Pancreas (tissue), 10 donors: ENCODE measurements around the gene KIAA0825. TPM values are rescaled to one million over a fixed set of nuclear protein-coding genes. Genes with fewer than 3 reads are reported as not detected.

Experiments
- ATAC-seq, 4 donors: fragments of 200-7000 bp; cut with Tn5 transposase; one replicate each; pipeline versions ENCODE4 v1.8.0 to v1.9.1; 2020; ENCODE audit warnings: mild to moderate bottlenecking in 4 of 4, moderate library complexity in 4 of 4
- DNase-seq, 6 donors: peaks; one replicate each; pipeline ENCODE4 v3.0.0-alpha.2; 2020
- FAIRE-seq: peaks from 2 replicates; lab custom pipeline; 2012; peaks lifted over from hg19 to GRCh38; lab: Jason Lieb, UNC
- H3K27ac ChIP-seq, 4 donors: fragments of 200-600 bp; sonication (generic); 1 replicate in 3 of 4; 2 replicates in 1 of 4; pipeline versions ENCODE4 v1.5.0 to v1.8.0; 2020
- H3K27me3 ChIP-seq, 4 donors: fragments of 200-600 bp; one replicate each; pipeline ENCODE4 v1.8.0; 2021
- H3K36me3 ChIP-seq, 3 donors: fragments of 200-600 bp; sonication (generic) in 1 of 3; one replicate each; pipeline versions ENCODE4 v1.5.0 to v1.8.0; 2020 to 2021
- H3K4me1 ChIP-seq, 3 donors: fragments of 200-600 bp; one replicate each; pipeline ENCODE4 v1.8.0; 2021
- H3K4me3 ChIP-seq, 4 donors: fragments of 200-600 bp; sonication (generic) in 2 of 4; one replicate each; pipeline versions ENCODE4 v1.5.0 to v1.8.0; 2020 to 2021
- H3K9me3 ChIP-seq, 4 donors: fragments of 200-600 bp; one replicate each; pipeline ENCODE4 v1.8.0; 2021
- CTCF ChIP-seq, 4 donors: fragments of 200-600 bp; sonication (generic) in 3 of 4; IDR thresholded peaks; one replicate each; pipeline versions ENCODE4 v1.5.0 to v1.8.0; 2021; ENCODE audit warnings: antibody characterized with exemption in 4 of 4
- WGBS, 2 donors: extraction: QIAGEN DNeasy Blood & Tissue Kit; methylation state at CpG; one replicate each; pipeline ENCODE4 v1.1.7; 2013; 5-methylcytosine and 5-hydroxymethylcytosine counted together
- intact Hi-C, 3 donors: fragments of 100-400 bp; cut with DNase I; formaldehyde crosslinking; loops; one replicate each; pipeline versions ENCODE4 v1.11.1 to v1.14.2; 2022
- polyA plus RNA-seq, 2 donors: library from polyadenylated mRNA; stranded (reverse); fragments of 200-250 nt; gene quantifications; one replicate each; pipeline ENCODE4 v1.2.3, GENCODE V29; 2013
- total RNA-seq, 6 donors: library from RNA; stranded (reverse); fragmentation: NEBNext Ultra II Directional in 4 of 6; extraction: Animal tissue kit (Norgen Biotek cat#: 25700) in 4 of 6; gene quantifications; one replicate each; pipeline versions ENCODE4 v1.2.1 to v1.2.4, GENCODE V29; 2021 to 2023
- donor health status: healthy with polysubstance abuse.
- donor health status: DM: no; HTN: no; CAD: no; lungs with moderate emphysema.
- donor health status: DM: no; HTN: no; CAD: no.
- donor health status: control.
- donor health status: control.
- donor health status: Bipolar disorder and iron deficiency.
- donor health status: DM: yes; HTN: yes; CAD: no.
- donor health status: DM: no; HTN: no; CAD: no.
- donor health status: DM: no; HTN: no; CAD: no.
- donor health status: DM: yes; HTN: yes; CAD: no.

The KIAA0825 gene
- total and polyA plus RNA-seq, 8 donors, result 0.33 to 3.1 (median 2.0) TPM

DNA sequence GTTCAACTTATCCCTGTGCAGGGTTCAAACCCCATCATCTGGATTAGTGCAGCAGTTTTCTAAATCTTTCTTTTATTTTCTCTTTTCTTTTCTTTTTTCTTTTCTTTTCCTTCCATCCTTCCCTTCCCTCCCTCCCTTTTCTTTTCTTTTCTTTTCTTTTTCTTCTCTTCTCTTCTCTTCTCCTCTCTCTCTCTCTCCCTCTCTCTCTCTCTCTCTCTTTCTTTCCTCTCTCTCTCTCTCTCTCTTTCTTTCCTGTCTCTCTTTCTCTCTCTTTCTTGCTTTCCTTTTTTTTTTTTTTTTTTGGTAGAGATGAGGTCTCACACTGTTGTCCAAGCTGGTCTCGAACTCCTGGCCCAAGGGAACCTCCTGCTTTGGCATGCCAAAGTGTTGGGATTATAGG is 53.6 kb downstream of the KIAA0825 start:
- no peak overlapping the region for H3K27ac ChIP-seq
- ATAC-seq (no peak), FAIRE-seq (no peak), DNase-seq (no peak)
- 96 to 100% methylated on average over 1 of the region's 1 CpG for WGBS, 2 donors
- intact Hi-C loops, result no loop called here
- no peaks in the 10 kb centered on the region for H3K36me3 ChIP-seq
- no peak overlapping the region for H3K4me3 ChIP-seq
- H3K9me3 ChIP-seq, result no peaks in the 10 kb centered on the region
- H3K4me1 ChIP-seq, result peaks cover 0 to 5% (median 4%) of the 10 kb centered on the region in 3 donors
- H3K27me3 ChIP-seq, result no peaks in the 10 kb centered on the region
- TF ChIP-seq CTCF (IDR thresholded peaks at IDR 0.05), result no peak

GRCh38 chr5:94562327-94562971 is 56.0 kb downstream of the KIAA0825 start:
- FAIRE-seq, result no peak
- intact Hi-C loops, result no loop called here
- Histone ChIP-seq H3K4me1 (peaks cover 0 to 5% (median 4%) of the 10 kb centered on the region in 3 donors), H3K27ac (no peak overlapping the region), H3K4me3 (no peak overlapping the region), H3K9me3 (no peaks in the 10 kb centered on the region), H3K27me3 (no peaks in the 10 kb centered on the region), H3K36me3 (no peaks in the 10 kb centered on the region)
- TF ChIP-seq CTCF (IDR thresholded peaks at IDR 0.05), result no peak
- ATAC-seq, result peak in 1 of 4 donors; percentile 12
- no peak for DNase-seq
- 51 to 59% methylated on average over 2 of the region's 2 CpGs for WGBS, 2 donors

DNA sequence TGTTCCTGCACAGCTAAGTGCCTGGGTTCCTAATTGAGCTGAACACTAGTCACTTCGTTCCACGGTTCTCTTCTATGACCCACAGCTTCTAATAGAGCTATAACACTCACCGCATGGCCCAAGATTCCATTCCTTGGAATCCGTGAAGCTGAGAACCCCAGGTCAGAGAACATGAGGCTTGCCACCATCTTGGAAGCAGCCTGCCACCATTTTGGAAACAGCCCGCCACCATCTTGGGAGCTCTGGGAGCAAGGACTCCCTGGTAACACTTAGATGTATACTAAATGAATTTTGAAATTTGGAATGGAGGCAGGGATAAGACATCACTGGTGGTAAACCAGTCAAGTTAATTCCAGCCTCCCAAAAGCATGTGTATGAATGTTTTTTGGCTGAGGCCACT is 60.4 kb downstream of the KIAA0825 start:
- no peak overlapping the region for H3K4me3 ChIP-seq
- 96 to 98% methylated on average over 5 of the region's 5 CpGs for WGBS, 2 donors
- no peaks in the 10 kb centered on the region for H3K27me3 ChIP-seq
- ATAC-seq, result no peak
- H3K9me3 ChIP-seq, result no peaks in the 10 kb centered on the region
- H3K4me1 ChIP-seq, result peaks cover 0 to 5% (median 4%) of the 10 kb centered on the region in 3 donors
- no peak overlapping the region for H3K27ac ChIP-seq
- FAIRE-seq, result no peak
- no peak for DNase-seq
- no peak for TF ChIP-seq CTCF (IDR thresholded peaks at IDR 0.05)
- H3K36me3 ChIP-seq, result no peaks in the 10 kb centered on the region
- intact Hi-C loops, result no loop called here

- DNase-seq, result no peak
- no peak overlapping the region for H3K4me3 ChIP-seq
- no peak for ATAC-seq
- no peak for TF ChIP-seq CTCF (IDR thresholded peaks at IDR 0.05)
- FAIRE-seq, result no peak
- no peak overlapping the region for H3K27ac ChIP-seq
- no peaks in the 10 kb centered on the region for H3K4me1 ChIP-seq
- no peaks in the 10 kb centered on the region for H3K36me3 ChIP-seq
- no peaks in the 10 kb centered on the region for H3K27me3 ChIP-seq
- WGBS, 2 donors, result 94 to 100% methylated on average over 1 of the region's 1 CpG
- intact Hi-C loops, result no loop called here
- H3K9me3 ChIP-seq, result no peaks in the 10 kb centered on the region
Observed at GRCh38 chr5:94551858-94552257, 66.5 kb downstream of the KIAA0825 start.

- Histone ChIP-seq H3K36me3 (no peaks in the 10 kb centered on the region), H3K9me3 (no peaks in the 10 kb centered on the region), H3K27ac (no peak overlapping the region), H3K4me3 (no peak overlapping the region), H3K4me1 (no peaks in the 10 kb centered on the region), H3K27me3 (no peaks in the 10 kb centered on the region)
- WGBS, 2 donors, result 86 to 95% methylated on average over 4 of the region's 4 CpGs
- intact Hi-C loops, result no loop called here
- ATAC-seq, result peak in 2 of 4 donors; percentile 60 to 62
- no peak for FAIRE-seq
- TF ChIP-seq CTCF (IDR thresholded peaks at IDR 0.05), result no peak
- DNase-seq, result peak in 1 of 6 donors; percentile 28
Observed at GRCh38 chr5:94545870-94546625, 72.4 kb downstream of the KIAA0825 start.
